HEK293T (cell line): ENCODE data around the gene MACROD1.

Experiments used
- CTCF ChIA-PET: fragments of 350-600 bp; formaldehyde crosslinking; extraction: SDS; loops from one replicate; lab custom pipeline; 2021; ENCODE audit warnings: antibody characterized with exemption, inconsistent platforms; lab: Yijun Ruan, JAX
- POLR2A ChIA-PET: fragments of 350-600 bp; formaldehyde crosslinking; extraction: SDS; loops from one replicate; lab custom pipeline; 2020; ENCODE audit warnings: antibody characterized with exemption, inconsistent platforms; lab: Yijun Ruan, JAX
- DNase-seq: peaks from one replicate; pipeline ENCODE4 v3.0.0; 2012; ENCODE audit warnings: mixed read lengths; ENCODE audit errors: extremely low spot score
- ARNT ChIP-seq: fragments of 450-650 bp; IDR thresholded peaks from 2 replicates; pipeline ENCODE4 v1.6.1; 2017; ENCODE audit warnings: mild to moderate bottlenecking
- BHLHE40 ChIP-seq: fragments of 450-650 bp; IDR thresholded peaks from 2 replicates; pipeline ENCODE4 v1.6.1; 2016; ENCODE audit warnings: mild to moderate bottlenecking, moderate library complexity, borderline replicate concordance
- CTBP1 ChIP-seq: fragments of 450-650 bp; IDR thresholded peaks from 2 replicates; pipeline ENCODE4 v1.6.1; 2016; ENCODE audit warnings: borderline replicate concordance
- ELF4 ChIP-seq: fragments of 450-650 bp; IDR thresholded peaks from 2 replicates; pipeline ENCODE4 v1.6.1; 2017; ENCODE audit warnings: antibody characterized with exemption
- FOXA1 ChIP-seq: fragments of 450-650 bp; IDR thresholded peaks from 2 replicates; pipeline ENCODE4 v1.6.1; 2016; ENCODE audit warnings: mild to moderate bottlenecking
- FOXK2 ChIP-seq: fragments of 450-650 bp; IDR thresholded peaks from 2 replicates; pipeline ENCODE4 v1.6.1; 2016; ENCODE audit warnings: mild to moderate bottlenecking
- FOXM1 ChIP-seq: fragments of 450-650 bp; IDR thresholded peaks from 2 replicates; pipeline ENCODE4 v1.6.1; 2017; ENCODE audit warnings: mild to moderate bottlenecking, borderline replicate concordance
- HDGF ChIP-seq: fragments of 450-650 bp; IDR thresholded peaks from 2 replicates; pipeline ENCODE4 v1.6.1; 2017; ENCODE audit warnings: antibody characterized with exemption, borderline replicate concordance
- L3MBTL2 ChIP-seq: fragments of 450-650 bp; conservative IDR thresholded peaks from 2 replicates; pipeline ENCODE4 v1.6.1; 2016; ENCODE audit warnings: mild to moderate bottlenecking
- LEF1 ChIP-seq: fragments of 450-650 bp; IDR thresholded peaks from 2 replicates; pipeline ENCODE4 v1.6.1; 2017; ENCODE audit warnings: mild to moderate bottlenecking, borderline replicate concordance
- NFRKB ChIP-seq: fragments of 450-650 bp; IDR thresholded peaks from 2 replicates; pipeline ENCODE4 v1.6.1; 2016; ENCODE audit warnings: mild to moderate bottlenecking, moderate library complexity
- SP1 ChIP-seq: fragments of 450-650 bp; IDR thresholded peaks from 2 replicates; pipeline ENCODE4 v1.6.1; 2017
- SUZ12 ChIP-seq: fragments of 450-650 bp; IDR thresholded peaks from 2 replicates; pipeline ENCODE4 v1.6.1; 2016; ENCODE audit warnings: mild to moderate bottlenecking
- TARDBP ChIP-seq: fragments of 450-650 bp; IDR thresholded peaks from 2 replicates; pipeline ENCODE4 v1.6.1; 2016
- ZNF384 ChIP-seq: fragments of 450-650 bp; IDR thresholded peaks from 2 replicates; pipeline ENCODE4 v1.6.1; 2016
- TF ChIP-seq, protein P1 (sequence below): fragments of 450-650 bp; IDR thresholded peaks from 2 replicates; pipeline ENCODE4 v1.6.1; 2016

The MACROD1 gene

DNA sequence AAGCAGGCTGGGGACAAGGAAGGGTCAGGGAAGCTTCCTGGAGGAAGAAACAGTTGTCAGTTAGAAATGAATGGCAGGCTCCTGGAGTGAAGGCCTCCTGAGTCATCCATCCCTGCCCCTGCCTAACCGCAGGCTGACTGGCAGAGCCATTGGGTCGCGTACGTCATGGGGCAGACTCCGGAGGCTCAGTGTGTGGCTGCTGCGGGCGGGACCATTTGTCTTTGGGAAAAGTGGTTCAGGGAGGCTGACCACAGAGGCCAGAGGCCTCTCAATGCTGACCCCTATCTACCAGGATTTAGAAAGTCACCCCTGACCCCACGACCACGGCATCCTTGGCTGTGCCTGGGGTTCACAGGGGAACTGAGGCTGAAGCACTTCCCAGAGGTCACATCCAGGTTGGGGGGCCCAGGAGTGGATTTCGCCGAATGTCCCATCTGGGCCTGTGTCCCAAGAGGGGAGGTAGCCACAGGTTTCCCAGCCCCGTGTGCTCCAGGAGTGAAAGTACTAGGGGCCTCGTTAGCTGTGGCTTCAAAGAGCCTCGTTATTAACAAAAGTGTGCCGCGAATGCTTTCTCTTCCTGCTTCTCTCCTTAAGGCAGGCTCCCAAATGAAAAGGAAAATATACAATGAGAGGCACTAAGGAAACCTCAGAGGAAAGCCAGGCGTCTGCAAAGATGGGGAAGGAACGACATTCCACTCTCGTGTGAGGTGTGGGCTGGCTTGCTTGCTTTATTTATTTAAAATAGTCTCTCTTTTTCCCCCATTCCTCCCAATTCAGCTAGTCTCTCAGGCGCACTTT, 71.3 kb downstream of the MACROD1 start:
- POLR2A ChIA-PET = no interaction called here
- CTCF ChIA-PET = no interaction called here
- no peak for DNase-seq
- TF ChIP-seq BHLHE40 (no peak), LEF1 (no peak), HDGF (no peak), FOXK2 (no peak), ELF4 (no peak), CTBP1 (no peak), ARNT (no peak), SUZ12 (no peak), TARDBP (no peak), FOXA1 (no peak), ZNF384 (no peak), NFRKB (no peak)
- TF ChIP-seq, protein P1, sequence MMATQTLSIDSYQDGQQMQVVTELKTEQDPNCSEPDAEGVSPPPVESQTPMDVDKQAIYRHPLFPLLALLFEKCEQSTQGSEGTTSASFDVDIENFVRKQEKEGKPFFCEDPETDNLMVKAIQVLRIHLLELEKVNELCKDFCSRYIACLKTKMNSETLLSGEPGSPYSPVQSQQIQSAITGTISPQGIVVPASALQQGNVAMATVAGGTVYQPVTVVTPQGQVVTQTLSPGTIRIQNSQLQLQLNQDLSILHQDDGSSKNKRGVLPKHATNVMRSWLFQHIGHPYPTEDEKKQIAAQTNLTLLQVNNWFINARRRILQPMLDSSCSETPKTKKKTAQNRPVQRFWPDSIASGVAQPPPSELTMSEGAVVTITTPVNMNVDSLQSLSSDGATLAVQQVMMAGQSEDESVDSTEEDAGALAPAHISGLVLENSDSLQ = no peak

DNA sequence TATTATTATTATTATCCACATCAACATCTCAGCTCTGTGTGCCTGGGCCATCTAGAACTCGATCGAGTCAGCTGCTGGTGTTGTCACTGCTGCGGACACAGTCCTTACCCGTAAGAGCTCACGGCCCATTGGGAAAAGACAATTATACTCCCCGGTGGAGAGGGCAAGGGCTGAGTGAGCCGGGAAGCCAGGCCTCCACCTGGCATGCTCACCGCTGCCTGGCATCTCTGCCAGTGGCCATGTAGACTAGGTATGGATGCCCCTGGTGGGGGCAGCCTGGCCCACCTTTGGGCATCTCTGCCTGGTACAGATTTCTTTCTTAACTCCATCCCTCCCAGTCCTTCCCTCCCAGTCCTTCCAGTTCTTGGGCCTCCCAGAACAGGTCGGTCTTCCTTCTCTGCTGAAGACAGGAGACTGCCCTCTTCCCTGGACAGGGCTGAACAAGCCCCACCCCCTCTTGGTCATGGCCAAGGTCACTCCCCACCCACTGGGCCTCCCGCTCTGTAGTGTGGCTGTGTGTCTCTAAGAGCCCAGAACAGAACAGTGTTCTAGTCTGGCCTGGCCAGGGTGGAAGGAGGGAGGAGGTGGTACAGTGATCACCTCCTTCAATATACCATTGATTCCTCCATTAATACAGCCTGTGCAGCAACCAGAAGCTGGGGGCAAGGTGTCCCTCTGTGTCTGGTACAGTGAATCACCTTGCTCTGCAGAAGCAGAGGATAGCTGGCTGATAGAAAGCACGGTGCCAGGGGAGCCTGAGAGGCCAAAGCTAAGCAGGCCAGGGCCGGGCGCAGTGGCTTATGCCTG, 72.5 kb downstream of the MACROD1 start:
- no peak for DNase-seq
- ChIA-PET CTCF (no interaction called here), POLR2A (no interaction called here)
- no peak for TF ChIP-seq ARNT
- TF ChIP-seq BHLHE40 = no peak
- TF ChIP-seq LEF1 = no peak
- no peak for TF ChIP-seq HDGF
- no peak for TF ChIP-seq L3MBTL2
- TF ChIP-seq, protein P1 = no peak
- no peak for TF ChIP-seq FOXK2
- no peak for TF ChIP-seq FOXA1
- no peak for TF ChIP-seq SUZ12
- no peak for TF ChIP-seq CTBP1
- TF ChIP-seq SP1 = no peak
- no peak for TF ChIP-seq ELF4
- TF ChIP-seq TARDBP = no peak
- TF ChIP-seq FOXM1 = no peak
- TF ChIP-seq NFRKB = no peak
- no peak for TF ChIP-seq ZNF384

DNA sequence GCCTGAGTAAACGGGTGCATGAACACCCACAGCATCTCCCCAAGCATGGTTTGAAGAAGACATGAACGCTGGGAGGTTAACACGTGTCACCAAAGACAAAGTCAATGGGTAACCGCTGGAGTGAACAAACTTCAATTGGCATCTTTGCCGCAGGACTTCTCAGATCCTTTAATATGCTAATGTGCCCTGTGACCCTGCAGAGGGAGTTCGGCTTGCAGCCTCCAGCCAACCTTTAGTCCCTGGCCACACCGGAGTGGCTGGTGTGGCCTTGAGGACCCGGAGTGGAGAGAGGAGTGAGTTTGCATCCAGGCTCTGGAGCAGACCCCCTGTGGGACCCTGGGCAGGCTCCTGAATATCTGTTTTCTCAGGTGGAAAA, 73.2 kb downstream of the MACROD1 start:
- CTCF ChIA-PET = no interaction called here
- no peak for DNase-seq
- TF ChIP-seq, protein P1 = no peak
- TF ChIP-seq ARNT (no peak), ZNF384 (no peak), SUZ12 (no peak), CTBP1 (no peak), NFRKB (no peak), FOXK2 (no peak), FOXA1 (no peak), HDGF (no peak), TARDBP (no peak), ELF4 (no peak), SP1 (no peak), BHLHE40 (no peak), FOXM1 (no peak)
- POLR2A ChIA-PET = no interaction called here

DNA sequence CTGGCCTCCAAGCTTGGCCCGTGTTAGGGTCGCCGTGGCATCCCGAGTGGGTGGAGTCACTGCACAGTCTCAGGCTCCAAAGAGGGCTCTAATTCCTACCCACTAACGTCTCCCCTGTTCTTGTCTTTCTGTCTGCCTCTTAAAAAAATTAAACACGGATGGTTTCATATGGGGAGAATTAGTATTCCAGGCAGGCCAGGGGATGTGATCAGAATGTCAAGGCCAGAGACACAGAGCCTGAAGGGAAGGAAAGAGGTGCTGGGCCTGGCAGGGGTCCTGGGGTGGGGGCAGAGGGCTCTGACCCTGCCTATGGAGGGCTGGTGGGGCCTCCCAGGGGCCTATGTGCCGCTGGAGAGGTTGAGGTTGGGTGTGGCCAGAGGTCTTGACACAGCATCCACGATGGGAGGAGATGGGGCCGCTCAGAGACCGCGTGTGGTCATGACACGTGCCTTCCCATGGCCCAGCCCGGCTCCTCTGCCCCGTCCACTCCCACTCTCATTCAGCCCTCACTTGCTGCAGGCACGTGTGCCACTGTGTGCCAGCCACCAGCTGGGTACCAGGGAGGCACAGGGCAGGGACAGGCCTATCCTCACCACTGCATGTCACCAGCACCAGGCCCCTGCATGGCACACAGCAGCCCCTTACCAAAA, 73.7 kb downstream of the MACROD1 start:
- CTCF ChIA-PET = no interaction called here
- no peak for TF ChIP-seq LEF1
- no peak for TF ChIP-seq FOXK2
- no peak for TF ChIP-seq FOXM1
- TF ChIP-seq, protein P1 = no peak
- TF ChIP-seq BHLHE40 = no peak
- no peak for TF ChIP-seq CTBP1
- TF ChIP-seq L3MBTL2 = no peak
- no peak for TF ChIP-seq ZNF384
- no peak for TF ChIP-seq HDGF
- TF ChIP-seq ELF4 = no peak
- no peak for TF ChIP-seq SP1
- TF ChIP-seq SUZ12 = no peak
- TF ChIP-seq TARDBP = no peak
- TF ChIP-seq ARNT = no peak
- no peak for TF ChIP-seq FOXA1
- POLR2A ChIA-PET = no interaction called here
- no peak for DNase-seq
